ENCODE results near the gene PEMT.

DNA sequence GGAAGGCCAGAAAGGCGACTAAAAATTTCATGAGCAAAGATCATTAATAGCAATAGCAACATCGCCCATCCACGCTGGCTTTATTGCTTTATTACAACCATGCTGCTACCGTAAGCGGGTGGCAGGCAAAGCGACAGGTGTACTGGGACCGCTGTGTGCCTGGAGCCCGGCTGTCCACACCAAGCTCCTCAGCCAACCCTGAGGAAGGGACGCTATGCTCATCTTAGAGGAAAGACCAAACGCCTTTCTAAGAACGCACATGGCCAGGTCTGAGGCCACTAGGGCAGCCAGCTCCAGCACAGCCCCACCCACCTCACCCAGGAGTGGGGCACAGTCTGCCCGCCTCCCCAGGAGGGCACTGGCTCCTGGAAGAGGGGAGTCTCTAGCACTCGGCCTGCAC lies 28.0 kb downstream of the PEMT start:
- TF ChIP-seq CTCF (IDR thresholded peaks at IDR 0.05) (no peak), POLR2A (IDR thresholded peaks at IDR 0.05) (no peak)
